A549 (cell line): ENCODE results near the gene SKIL.

Source experiments
- BHLHE40 ChIP-seq: IDR thresholded peaks from 2 replicates; pipeline ENCODE4 v1.6.1; 2012; ENCODE audit warnings: low read depth, low read length, inconsistent platforms
- CEBPB ChIP-seq, 2 experiments: fragments of >200 bp in 1 of 2; sonication (Bioruptor Twin) in 1 of 2; formaldehyde crosslinking in 1 of 2; IDR thresholded peaks; 2 replicates each; pipeline ENCODE4 v1.6.1; 2012 to 2016
- EP300 ChIP-seq, 2 experiments: fragments of >200 bp; sonication (Bioruptor Twin); formaldehyde crosslinking; IDR thresholded peaks; 2 replicates in 1 of 2; 3 replicates in 1 of 2; pipeline ENCODE4 v1.6.1; 2016 to 2017
- KDM1A ChIP-seq: fragments of 200-600 bp; sonication (generic); IDR thresholded peaks from 2 replicates; pipeline ENCODE4 v1.6.1; 2016; ENCODE audit warnings: low read depth, mild to moderate bottlenecking
- MAX ChIP-seq: IDR thresholded peaks from 2 replicates; pipeline ENCODE4 v1.6.1; 2012
- POLR2AphosphoS2 ChIP-seq: conservative IDR thresholded peaks from 2 replicates; pipeline ENCODE4 v1.6.1; 2012; ENCODE audit warnings: low read length, improper control_type of control experiment, inconsistent platforms
- REST ChIP-seq: fragments of 200-600 bp; sonication (generic); IDR thresholded peaks from 2 replicates; pipeline ENCODE4 v1.6.1; 2016; ENCODE audit warnings: antibody characterized with exemption, mild to moderate bottlenecking, moderate library complexity
- TF ChIP-seq, protein P1 (sequence below): fragments of >200 bp; sonication (Bioruptor Twin); formaldehyde crosslinking; IDR thresholded peaks from 3 replicates; pipeline ENCODE4 v1.5.1; 2016
- TF ChIP-seq, protein P2 (sequence below): fragments of 250-450 bp; sonication (Bioruptor Pico); IDR thresholded peaks from 2 replicates; pipeline ENCODE4 v1.5.0; 2021; ENCODE audit warnings: mild to moderate bottlenecking, moderate library complexity, borderline replicate concordance

DNA sequence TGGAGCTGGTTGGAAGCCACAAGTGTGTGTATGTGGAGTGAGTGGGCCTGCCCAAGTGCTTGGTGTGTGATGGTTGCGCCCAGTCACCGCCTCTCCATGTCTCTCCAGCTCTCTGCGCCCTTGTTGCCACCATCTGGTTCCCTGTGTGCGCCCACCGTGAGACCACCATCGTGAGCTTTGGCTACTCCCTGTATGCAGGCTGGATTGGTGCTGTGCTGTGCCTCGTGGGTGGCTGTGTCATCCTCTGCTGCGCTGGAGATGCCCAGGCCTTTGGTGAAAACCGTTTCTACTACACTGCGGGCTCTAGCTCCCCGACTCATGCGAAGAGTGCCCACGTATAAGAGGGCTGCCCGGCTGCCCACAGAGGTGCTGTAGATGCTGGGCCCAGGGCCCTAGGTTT lies 74.9 kb downstream of the SKIL start:
- TF ChIP-seq MAX = no peak
- TF ChIP-seq, protein P1, sequence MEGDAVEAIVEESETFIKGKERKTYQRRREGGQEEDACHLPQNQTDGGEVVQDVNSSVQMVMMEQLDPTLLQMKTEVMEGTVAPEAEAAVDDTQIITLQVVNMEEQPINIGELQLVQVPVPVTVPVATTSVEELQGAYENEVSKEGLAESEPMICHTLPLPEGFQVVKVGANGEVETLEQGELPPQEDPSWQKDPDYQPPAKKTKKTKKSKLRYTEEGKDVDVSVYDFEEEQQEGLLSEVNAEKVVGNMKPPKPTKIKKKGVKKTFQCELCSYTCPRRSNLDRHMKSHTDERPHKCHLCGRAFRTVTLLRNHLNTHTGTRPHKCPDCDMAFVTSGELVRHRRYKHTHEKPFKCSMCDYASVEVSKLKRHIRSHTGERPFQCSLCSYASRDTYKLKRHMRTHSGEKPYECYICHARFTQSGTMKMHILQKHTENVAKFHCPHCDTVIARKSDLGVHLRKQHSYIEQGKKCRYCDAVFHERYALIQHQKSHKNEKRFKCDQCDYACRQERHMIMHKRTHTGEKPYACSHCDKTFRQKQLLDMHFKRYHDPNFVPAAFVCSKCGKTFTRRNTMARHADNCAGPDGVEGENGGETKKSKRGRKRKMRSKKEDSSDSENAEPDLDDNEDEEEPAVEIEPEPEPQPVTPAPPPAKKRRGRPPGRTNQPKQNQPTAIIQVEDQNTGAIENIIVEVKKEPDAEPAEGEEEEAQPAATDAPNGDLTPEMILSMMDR = no peak
- TF ChIP-seq REST = no peak
- TF ChIP-seq EP300 (IDR thresholded peaks at IDR 0.05) = no peak
- no peak for TF ChIP-seq KDM1A
- no peak for TF ChIP-seq CEBPB (IDR thresholded peaks at IDR 0.05)
- TF ChIP-seq, protein P2, sequence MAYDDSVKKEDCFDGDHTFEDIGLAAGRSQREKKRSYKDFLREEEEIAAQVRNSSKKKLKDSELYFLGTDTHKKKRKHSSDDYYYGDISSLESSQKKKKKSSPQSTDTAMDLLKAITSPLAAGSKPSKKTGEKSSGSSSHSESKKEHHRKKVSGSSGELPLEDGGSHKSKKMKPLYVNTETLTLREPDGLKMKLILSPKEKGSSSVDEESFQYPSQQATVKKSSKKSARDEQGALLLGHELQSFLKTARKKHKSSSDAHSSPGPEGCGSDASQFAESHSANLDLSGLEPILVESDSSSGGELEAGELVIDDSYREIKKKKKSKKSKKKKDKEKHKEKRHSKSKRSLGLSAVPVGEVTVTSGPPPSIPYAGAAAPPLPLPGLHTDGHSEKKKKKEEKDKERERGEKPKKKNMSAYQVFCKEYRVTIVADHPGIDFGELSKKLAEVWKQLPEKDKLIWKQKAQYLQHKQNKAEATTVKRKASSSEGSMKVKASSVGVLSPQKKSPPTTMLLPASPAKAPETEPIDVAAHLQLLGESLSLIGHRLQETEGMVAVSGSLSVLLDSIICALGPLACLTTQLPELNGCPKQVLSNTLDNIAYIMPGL (CRISPR knock-in tag) = no peak
- no peak for TF ChIP-seq POLR2AphosphoS2
- no peak for TF ChIP-seq BHLHE40
